Activated T-cell treated with anti-CD3 and anti-CD28 coated beads for 24 hours (primary cell): ENCODE data around the gene PHOX2A.
A peak's percentile ranks its signal among the peaks of the same experiment; 100 is the strongest.

Source experiments
- DNase-seq: peaks from one replicate; pipeline ENCODE4 v3.0.0-alpha.2; 2020; ENCODE audit warnings: low read depth

PHOX2A gene

GRCh38 chr11:72233773-72234513, 10.0 kb downstream of the PHOX2A start:
- DNase-seq = no peak

GRCh38 chr11:72233056-72233772, 10.8 kb downstream of the PHOX2A start:
- no peak for DNase-seq

GRCh38 chr11:72232260-72233055, 11.5 kb downstream of the PHOX2A start:
- DNase-seq = no peak

- no peak for DNase-seq
Observed at GRCh38 chr11:72231396-72232259, 12.3 kb downstream of the PHOX2A start.

- DNase-seq = no peak
Observed at GRCh38 chr11:72230764-72231365, 13.1 kb downstream of the PHOX2A start.

GRCh38 chr11:72229925-72230763, 13.8 kb downstream of the PHOX2A start:
- DNase-seq = no peak

GRCh38 chr11:72229336-72229924, 14.5 kb downstream of the PHOX2A start:
- DNase-seq = no peak

- DNase-seq = no peak
Observed at GRCh38 chr11:72228844-72229231, 15.1 kb downstream of the PHOX2A start.

GRCh38 chr11:72228229-72228843, 15.6 kb downstream of the PHOX2A start:
- no peak for DNase-seq

- no peak for DNase-seq
Observed at GRCh38 chr11:72227316-72228228, 16.4 kb downstream of the PHOX2A start.

GRCh38 chr11:72226701-72227100, 17.3 kb downstream of the PHOX2A start:
- DNase-seq = no peak

- DNase-seq = no peak
Observed at GRCh38 chr11:72225411-72225951, 18.5 kb downstream of the PHOX2A start.

- no peak for DNase-seq
Observed at GRCh38 chr11:72224564-72225410, 19.2 kb downstream of the PHOX2A start, which contains the start of gene INPPL1. TSS of gene INPPL1 (plus strand) at chr11:72224767. CDS start at chr11:72224985, 218 bp downstream.

- DNase-seq = peak; percentile 49
Observed at GRCh38 chr11:72223615-72224563, 20.1 kb downstream of the PHOX2A start.

GRCh38 chr11:72222907-72223614, 20.9 kb downstream of the PHOX2A start:
- peak; percentile 90 for DNase-seq
